ENCODE measurements around the gene SPATS2.

DNA sequence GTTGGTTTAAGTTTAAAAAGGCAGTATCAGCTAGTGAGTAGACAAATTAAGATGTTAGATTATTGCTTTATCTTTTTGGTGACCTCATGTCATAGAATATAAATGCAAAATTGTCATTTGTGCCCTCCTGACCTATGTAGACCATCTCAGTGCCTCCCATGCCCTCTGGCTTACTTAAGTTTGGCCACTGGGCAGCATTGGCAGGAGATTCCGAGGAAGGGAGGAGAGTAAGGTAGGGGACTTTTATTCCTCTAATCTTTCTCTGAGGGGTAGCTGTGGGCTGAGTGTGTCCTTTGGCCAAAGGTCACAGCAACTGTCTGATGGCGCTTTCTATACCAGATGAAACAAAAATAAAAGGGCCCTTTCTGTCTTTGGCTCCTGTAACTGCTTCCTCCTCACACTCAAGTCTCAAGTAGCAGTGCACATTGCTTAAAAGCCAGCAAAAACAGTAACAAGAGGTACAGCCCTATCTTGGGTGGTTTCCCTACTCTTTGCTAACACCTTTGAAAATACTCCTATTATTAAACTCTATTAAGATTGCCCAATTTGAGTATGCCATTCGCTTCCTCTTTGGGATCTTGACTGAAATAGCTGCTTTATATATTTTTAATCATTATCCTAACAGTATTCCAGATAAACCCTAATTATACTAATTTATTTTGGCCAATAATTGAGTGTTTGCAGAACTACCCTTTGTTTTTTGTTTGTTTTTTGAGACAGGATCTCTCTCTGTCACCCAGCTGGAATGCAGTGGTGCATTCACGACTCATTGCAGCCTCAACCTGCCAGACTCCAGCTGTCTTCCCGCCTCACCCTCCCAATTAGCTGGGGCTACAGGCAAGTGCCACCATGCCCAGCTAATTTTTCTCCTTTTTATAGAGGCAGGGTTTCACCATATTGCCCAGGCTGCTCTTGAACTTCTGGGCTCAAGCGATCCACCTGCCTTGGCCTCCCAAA, 115.1 kb downstream of the SPATS2 start:
- TF ChIP-seq, protein P1, sequence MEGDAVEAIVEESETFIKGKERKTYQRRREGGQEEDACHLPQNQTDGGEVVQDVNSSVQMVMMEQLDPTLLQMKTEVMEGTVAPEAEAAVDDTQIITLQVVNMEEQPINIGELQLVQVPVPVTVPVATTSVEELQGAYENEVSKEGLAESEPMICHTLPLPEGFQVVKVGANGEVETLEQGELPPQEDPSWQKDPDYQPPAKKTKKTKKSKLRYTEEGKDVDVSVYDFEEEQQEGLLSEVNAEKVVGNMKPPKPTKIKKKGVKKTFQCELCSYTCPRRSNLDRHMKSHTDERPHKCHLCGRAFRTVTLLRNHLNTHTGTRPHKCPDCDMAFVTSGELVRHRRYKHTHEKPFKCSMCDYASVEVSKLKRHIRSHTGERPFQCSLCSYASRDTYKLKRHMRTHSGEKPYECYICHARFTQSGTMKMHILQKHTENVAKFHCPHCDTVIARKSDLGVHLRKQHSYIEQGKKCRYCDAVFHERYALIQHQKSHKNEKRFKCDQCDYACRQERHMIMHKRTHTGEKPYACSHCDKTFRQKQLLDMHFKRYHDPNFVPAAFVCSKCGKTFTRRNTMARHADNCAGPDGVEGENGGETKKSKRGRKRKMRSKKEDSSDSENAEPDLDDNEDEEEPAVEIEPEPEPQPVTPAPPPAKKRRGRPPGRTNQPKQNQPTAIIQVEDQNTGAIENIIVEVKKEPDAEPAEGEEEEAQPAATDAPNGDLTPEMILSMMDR (IDR thresholded peaks at IDR 0.05): no peak
- no peak for TF ChIP-seq POLR2A (IDR thresholded peaks at IDR 0.05)

Data from testis (tissue), 2 donors.